GM23338 (cell line): Measurements from ENCODE around the gene SUGCT. TPM values are rescaled to one million over a fixed set of nuclear protein-coding genes. Genes with fewer than 3 reads are reported as not detected.

ENCODE experiments used
- ATAC-seq: fragments of 200-7000 bp; cut with Tn5 transposase; 3 replicates; pipeline ENCODE4 v1.9.1; 2020
- DNase-seq: peaks from one replicate; pipeline ENCODE4 v3.0.0-alpha.2; 2015; ENCODE audit warnings: low spot score
- H2AFZ ChIP-seq: fragments of 200-600 bp; sonication (generic); 2 replicates; pipeline ENCODE4 v1.8.0; 2016; ENCODE audit warnings: antibody characterized with exemption, mild to moderate bottlenecking, moderate library complexity
- H3F3A ChIP-seq: fragments of 200-600 bp; sonication (generic); replicated peaks from 2 replicates; pipeline ENCODE4 v1.8.0; 2017; ENCODE audit warnings: antibody characterized with exemption, mixed run types, low read depth
- H3K27ac ChIP-seq: fragments of 200-600 bp; sonication (generic); 2 replicates; pipeline ENCODE4 v1.6.1; 2016; ENCODE audit warnings: low read depth
- H3K27me3 ChIP-seq: fragments of 200-600 bp; sonication (generic); 2 replicates; pipeline ENCODE4 v1.8.0; 2016; ENCODE audit warnings: mild to moderate bottlenecking, mixed run types, moderate library complexity; ENCODE audit not compliant: insufficient read depth
- H3K36me3 ChIP-seq: fragments of 200-600 bp; sonication (generic); 2 replicates; pipeline ENCODE4 v1.8.0; 2016; ENCODE audit warnings: mild to moderate bottlenecking; ENCODE audit not compliant: insufficient read depth
- H3K4me1 ChIP-seq: fragments of 200-600 bp; sonication (generic); 2 replicates; pipeline ENCODE4 v1.8.0; 2016; ENCODE audit warnings: mild to moderate bottlenecking, moderate library complexity; ENCODE audit not compliant: insufficient read depth
- H3K4me2 ChIP-seq: fragments of 200-600 bp; sonication (generic); 2 replicates; pipeline ENCODE4 v1.7.1; 2017; ENCODE audit warnings: mixed run types
- H3K4me3 ChIP-seq: fragments of 200-600 bp; sonication (generic); 2 replicates; pipeline ENCODE4 v1.6.1; 2016; ENCODE audit warnings: mixed run types
- H3K79me2 ChIP-seq: fragments of 200-600 bp; sonication (generic); replicated peaks from 2 replicates; pipeline ENCODE4 v1.8.0; 2017; ENCODE audit warnings: mild to moderate bottlenecking; ENCODE audit not compliant: insufficient read depth
- H3K9me2 ChIP-seq: fragments of 200-600 bp; sonication (generic); 2 replicates; pipeline ENCODE4 v1.8.0; 2017; ENCODE audit not compliant: insufficient read depth
- H4K20me1 ChIP-seq: fragments of 200-600 bp; sonication (generic); replicated peaks from 2 replicates; pipeline ENCODE4 v1.8.0; 2017; ENCODE audit warnings: mild to moderate bottlenecking; ENCODE audit not compliant: insufficient read depth
- H3K27ac Mint-ChIP-seq: 2 replicates; pipeline ENCODE4 v1.8.0; 2020; ENCODE audit warnings: inconsistent platforms, mild to moderate bottlenecking, moderate library complexity, mixed read lengths
- H3K27me3 Mint-ChIP-seq: 3 replicates; pipeline ENCODE4 v1.8.0; 2022; ENCODE audit warnings: low read depth, mild to moderate bottlenecking, moderate library complexity, mixed read lengths, inconsistent platforms; ENCODE audit not compliant: insufficient read depth, poor library complexity
- H3K36me3 Mint-ChIP-seq: 3 replicates; pipeline ENCODE4 v1.8.0; 2021; ENCODE audit warnings: low read depth, mild to moderate bottlenecking, inconsistent platforms, moderate library complexity, mixed read lengths
- H3K4me1 Mint-ChIP-seq: 3 replicates; pipeline ENCODE4 v1.8.0; 2020; ENCODE audit warnings: mild to moderate bottlenecking, inconsistent platforms, mixed read lengths
- H3K4me3 Mint-ChIP-seq: 3 replicates; pipeline ENCODE4 v1.8.0; 2021; ENCODE audit warnings: moderate library complexity, mild to moderate bottlenecking, inconsistent platforms, mixed read lengths
- H3K9me3 Mint-ChIP-seq: 3 replicates; pipeline ENCODE4 v1.8.0; 2020; ENCODE audit warnings: moderate library complexity, mild to moderate bottlenecking, inconsistent platforms, mixed read lengths
- CREB1 ChIP-seq: fragments of 250-450 bp; sonication (Bioruptor Pico); IDR thresholded peaks from 2 replicates; pipeline ENCODE4 v1.5.0; 2020; ENCODE audit warnings: low read depth, mild to moderate bottlenecking, moderate library complexity
- EZH2 ChIP-seq: fragments of 200-600 bp; sonication (generic); IDR thresholded peaks from one replicate; pipeline ENCODE4 v1.8.0; 2017; ENCODE audit warnings: antibody characterized with exemption, mild to moderate bottlenecking, low read depth; ENCODE audit not compliant: unreplicated experiment
- EZH2phosphoT487 ChIP-seq: fragments of 200-600 bp; sonication (generic); IDR thresholded peaks from one replicate; pipeline ENCODE4 v1.8.1; 2018; ENCODE audit warnings: antibody characterized with exemption; ENCODE audit not compliant: unreplicated experiment
- JUNB ChIP-seq: IDR thresholded peaks from one replicate; pipeline ENCODE4 v1.6.1; 2016; ENCODE audit warnings: antibody characterized with exemption; ENCODE audit not compliant: unreplicated experiment
- POLR2AphosphoS5 ChIP-seq: IDR thresholded peaks from 2 replicates; pipeline ENCODE4 v1.6.1; 2016; ENCODE audit warnings: antibody characterized with exemption, low read depth
- polyA plus RNA-seq: library from polyadenylated mRNA; unstranded; fragments of >200 nt; fragmentation: Nextera tagmentation; extraction: Ambion mirVana; gene quantifications from 2 replicates; pipeline ENCODE4 v1.2.1, GENCODE V29; 2016
- total RNA-seq: library from RNA; depleted of rRNA; stranded (reverse); fragments of >200 nt; shearing (Covaris generic); gene quantifications from 2 replicates; pipeline ENCODE4 v1.2.3, GENCODE V29; 2014
- TF ChIP-seq, protein P1 (sequence below): IDR thresholded peaks from one replicate; pipeline ENCODE4 v1.6.1; 2018; ENCODE audit warnings: antibody characterized with exemption; ENCODE audit not compliant: unreplicated experiment
- TF ChIP-seq, protein P2 (sequence below): fragments of 250-450 bp; sonication (Bioruptor Pico); IDR thresholded peaks from 2 replicates; pipeline ENCODE4 v1.5.0; 2020; ENCODE audit warnings: mild to moderate bottlenecking, moderate library complexity
- TF ChIP-seq, protein P3 (sequence below), 2 experiments: fragments of 200-600 bp in 1 of 2; sonication (generic) in 1 of 2; conservative IDR thresholded peaks; 2 replicates each; pipeline versions ENCODE4 v1.5.1 to v1.6.1; 2016 to 2017; ENCODE audit warnings: antibody characterized with exemption in 2 of 2, low read depth in 2 of 2, mild to moderate bottlenecking in 2 of 2, moderate library complexity in 1 of 2

SUGCT gene
- total and polyA plus RNA-seq, 2 experiments from 2014 or later = 4.2 to 5.6 TPM

DNA sequence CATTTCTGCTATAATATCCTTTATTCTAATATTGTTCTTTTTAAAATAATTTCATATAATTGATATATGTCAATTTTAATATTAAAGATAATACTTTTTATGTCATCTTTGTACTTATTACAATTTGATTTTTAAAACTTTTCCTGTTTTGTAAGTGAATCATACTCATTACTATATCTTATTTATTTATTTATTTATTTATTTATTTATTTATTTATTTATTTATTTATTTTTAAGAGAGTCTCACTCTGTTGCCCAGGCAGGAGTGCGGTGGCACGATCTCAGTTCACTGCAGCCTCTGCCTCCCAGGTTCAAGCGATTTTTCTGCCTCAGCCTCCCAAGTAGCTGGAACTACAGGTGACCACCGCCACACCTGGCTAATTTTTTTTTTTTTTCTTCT lies 215.3 kb downstream of the SUGCT start (continued):
- TF ChIP-seq EZH2 = no peak

DNA sequence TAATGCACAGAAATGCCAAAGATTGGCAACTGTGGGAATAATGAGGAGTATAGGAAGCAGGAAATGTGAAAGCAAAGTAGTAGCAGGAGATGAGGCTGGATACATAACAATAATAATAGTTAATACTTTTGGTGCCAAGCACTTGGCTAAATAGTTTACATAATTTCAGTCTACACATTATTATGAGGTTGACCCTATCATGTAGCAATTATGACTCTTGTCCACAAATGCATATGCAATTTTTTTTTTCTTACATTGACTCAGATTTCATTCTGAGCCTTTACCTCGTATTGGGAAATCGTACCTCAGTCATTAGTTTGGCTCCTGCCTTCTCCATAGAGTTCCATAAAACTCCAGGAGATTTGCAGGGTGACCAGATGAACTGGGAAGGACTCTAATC lies 219.9 kb downstream of the SUGCT start:
- H3K36me3 ChIP-seq = no peaks in the 10 kb centered on the region
- no peak overlapping the region for H3K27ac ChIP-seq
- no peak for TF ChIP-seq EZH2phosphoT487
- no peak for TF ChIP-seq CREB1 (CRISPR knock-in tag)
- TF ChIP-seq EZH2 = no peak
- no peak for TF ChIP-seq JUNB
- TF ChIP-seq, protein P1, sequence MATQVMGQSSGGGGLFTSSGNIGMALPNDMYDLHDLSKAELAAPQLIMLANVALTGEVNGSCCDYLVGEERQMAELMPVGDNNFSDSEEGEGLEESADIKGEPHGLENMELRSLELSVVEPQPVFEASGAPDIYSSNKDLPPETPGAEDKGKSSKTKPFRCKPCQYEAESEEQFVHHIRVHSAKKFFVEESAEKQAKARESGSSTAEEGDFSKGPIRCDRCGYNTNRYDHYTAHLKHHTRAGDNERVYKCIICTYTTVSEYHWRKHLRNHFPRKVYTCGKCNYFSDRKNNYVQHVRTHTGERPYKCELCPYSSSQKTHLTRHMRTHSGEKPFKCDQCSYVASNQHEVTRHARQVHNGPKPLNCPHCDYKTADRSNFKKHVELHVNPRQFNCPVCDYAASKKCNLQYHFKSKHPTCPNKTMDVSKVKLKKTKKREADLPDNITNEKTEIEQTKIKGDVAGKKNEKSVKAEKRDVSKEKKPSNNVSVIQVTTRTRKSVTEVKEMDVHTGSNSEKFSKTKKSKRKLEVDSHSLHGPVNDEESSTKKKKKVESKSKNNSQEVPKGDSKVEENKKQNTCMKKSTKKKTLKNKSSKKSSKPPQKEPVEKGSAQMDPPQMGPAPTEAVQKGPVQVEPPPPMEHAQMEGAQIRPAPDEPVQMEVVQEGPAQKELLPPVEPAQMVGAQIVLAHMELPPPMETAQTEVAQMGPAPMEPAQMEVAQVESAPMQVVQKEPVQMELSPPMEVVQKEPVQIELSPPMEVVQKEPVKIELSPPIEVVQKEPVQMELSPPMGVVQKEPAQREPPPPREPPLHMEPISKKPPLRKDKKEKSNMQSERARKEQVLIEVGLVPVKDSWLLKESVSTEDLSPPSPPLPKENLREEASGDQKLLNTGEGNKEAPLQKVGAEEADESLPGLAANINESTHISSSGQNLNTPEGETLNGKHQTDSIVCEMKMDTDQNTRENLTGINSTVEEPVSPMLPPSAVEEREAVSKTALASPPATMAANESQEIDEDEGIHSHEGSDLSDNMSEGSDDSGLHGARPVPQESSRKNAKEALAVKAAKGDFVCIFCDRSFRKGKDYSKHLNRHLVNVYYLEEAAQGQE = no peak
- no peak overlapping the region for H3K4me3 Mint-ChIP-seq
- no peaks in the 10 kb centered on the region for H3K9me2 ChIP-seq
- no peaks in the 10 kb centered on the region for H3K9me3 Mint-ChIP-seq
- no peaks in the 10 kb centered on the region for H3K79me2 ChIP-seq
- H3K27ac Mint-ChIP-seq = no peak overlapping the region
- H3K36me3 Mint-ChIP-seq = no peaks in the 10 kb centered on the region
- H3K4me3 ChIP-seq = no peak overlapping the region
- no peaks in the 10 kb centered on the region for H3K27me3 ChIP-seq
- H2AFZ ChIP-seq = no peak overlapping the region
- DNase-seq (no peak), ATAC-seq (no peak)
- H3K4me1 ChIP-seq = no peaks in the 10 kb centered on the region
- peaks cover 2% of the 10 kb centered on the region for H3K27me3 Mint-ChIP-seq
- H4K20me1 ChIP-seq = no peaks in the 10 kb centered on the region
- H3K4me2 ChIP-seq = no peak overlapping the region
- H3F3A ChIP-seq = no peaks in the 10 kb centered on the region
- peaks cover 3% of the 10 kb centered on the region; the same call in 2 of the 3 replicates for H3K4me1 Mint-ChIP-seq

DNA sequence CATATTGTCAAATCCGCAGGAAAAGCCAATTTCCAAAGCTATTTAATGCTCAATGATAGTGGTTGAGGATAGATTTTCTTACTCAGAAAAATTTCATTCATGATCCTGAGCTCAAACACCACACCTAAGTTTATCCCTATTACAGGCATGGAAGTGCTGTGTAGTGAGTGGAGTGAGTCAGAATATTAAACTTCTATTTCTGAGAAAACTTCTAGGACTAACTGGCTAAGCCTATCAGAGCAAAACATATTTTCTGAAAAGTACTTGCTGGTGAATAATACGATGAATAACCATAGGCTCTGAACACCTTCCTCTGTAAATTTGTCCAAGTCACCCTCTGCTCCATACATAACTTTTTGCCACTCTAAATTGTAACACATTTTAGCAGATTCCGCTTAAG lies 221.5 kb downstream of the SUGCT start:
- ATAC-seq = no peak
- TF ChIP-seq EZH2 = no peak
- no peak for TF ChIP-seq JUNB
- no peak for TF ChIP-seq POLR2AphosphoS5
- TF ChIP-seq, protein P2, sequence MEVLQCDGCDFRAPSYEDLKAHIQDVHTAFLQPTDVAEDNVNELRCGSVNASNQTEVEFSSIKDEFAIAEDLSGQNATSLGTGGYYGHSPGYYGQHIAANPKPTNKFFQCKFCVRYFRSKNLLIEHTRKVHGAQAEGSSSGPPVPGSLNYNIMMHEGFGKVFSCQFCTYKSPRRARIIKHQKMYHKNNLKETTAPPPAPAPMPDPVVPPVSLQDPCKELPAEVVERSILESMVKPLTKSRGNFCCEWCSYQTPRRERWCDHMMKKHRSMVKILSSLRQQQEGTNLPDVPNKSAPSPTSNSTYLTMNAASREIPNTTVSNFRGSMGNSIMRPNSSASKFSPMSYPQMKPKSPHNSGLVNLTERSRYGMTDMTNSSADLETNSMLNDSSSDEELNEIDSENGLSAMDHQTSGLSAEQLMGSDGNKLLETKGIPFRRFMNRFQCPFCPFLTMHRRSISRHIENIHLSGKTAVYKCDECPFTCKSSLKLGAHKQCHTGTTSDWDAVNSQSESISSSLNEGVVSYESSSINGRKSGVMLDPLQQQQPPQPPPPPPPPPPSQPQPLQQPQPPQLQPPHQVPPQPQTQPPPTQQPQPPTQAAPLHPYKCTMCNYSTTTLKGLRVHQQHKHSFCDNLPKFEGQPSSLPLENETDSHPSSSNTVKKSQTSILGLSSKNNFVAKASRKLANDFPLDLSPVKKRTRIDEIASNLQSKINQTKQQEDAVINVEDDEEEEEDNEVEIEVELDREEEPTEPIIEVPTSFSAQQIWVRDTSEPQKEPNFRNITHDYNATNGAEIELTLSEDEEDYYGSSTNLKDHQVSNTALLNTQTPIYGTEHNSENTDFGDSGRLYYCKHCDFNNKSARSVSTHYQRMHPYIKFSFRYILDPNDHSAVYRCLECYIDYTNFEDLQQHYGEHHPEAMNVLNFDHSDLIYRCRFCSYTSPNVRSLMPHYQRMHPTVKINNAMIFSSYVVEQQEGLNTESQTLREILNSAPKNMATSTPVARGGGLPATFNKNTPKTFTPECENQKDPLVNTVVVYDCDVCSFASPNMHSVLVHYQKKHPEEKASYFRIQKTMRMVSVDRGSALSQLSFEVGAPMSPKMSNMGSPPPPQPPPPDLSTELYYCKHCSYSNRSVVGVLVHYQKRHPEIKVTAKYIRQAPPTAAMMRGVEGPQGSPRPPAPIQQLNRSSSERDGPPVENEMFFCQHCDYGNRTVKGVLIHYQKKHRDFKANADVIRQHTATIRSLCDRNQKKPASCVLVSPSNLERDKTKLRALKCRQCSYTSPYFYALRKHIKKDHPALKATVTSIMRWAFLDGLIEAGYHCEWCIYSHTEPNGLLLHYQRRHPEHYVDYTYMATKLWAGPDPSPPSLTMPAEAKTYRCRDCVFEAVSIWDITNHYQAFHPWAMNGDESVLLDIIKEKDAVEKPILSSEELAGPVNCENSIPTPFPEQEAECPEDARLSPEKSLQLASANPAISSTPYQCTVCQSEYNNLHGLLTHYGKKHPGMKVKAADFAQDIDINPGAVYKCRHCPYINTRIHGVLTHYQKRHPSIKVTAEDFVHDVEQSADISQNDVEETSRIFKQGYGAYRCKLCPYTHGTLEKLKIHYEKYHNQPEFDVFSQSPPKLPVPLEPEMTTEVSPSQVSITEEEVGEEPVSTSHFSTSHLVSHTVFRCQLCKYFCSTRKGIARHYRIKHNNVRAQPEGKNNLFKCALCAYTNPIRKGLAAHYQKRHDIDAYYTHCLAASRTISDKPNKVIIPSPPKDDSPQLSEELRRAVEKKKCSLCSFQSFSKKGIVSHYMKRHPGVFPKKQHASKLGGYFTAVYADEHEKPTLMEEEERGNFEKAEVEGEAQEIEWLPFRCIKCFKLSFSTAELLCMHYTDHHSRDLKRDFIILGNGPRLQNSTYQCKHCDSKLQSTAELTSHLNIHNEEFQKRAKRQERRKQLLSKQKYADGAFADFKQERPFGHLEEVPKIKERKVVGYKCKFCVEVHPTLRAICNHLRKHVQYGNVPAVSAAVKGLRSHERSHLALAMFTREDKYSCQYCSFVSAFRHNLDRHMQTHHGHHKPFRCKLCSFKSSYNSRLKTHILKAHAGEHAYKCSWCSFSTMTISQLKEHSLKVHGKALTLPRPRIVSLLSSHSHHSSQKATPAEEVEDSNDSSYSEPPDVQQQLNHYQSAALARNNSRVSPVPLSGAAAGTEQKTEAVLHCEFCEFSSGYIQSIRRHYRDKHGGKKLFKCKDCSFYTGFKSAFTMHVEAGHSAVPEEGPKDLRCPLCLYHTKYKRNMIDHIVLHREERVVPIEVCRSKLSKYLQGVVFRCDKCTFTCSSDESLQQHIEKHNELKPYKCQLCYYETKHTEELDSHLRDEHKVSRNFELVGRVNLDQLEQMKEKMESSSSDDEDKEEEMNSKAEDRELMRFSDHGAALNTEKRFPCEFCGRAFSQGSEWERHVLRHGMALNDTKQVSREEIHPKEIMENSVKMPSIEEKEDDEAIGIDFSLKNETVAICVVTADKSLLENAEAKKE (CRISPR knock-in tag) = no peak
- TF ChIP-seq, protein P3, sequence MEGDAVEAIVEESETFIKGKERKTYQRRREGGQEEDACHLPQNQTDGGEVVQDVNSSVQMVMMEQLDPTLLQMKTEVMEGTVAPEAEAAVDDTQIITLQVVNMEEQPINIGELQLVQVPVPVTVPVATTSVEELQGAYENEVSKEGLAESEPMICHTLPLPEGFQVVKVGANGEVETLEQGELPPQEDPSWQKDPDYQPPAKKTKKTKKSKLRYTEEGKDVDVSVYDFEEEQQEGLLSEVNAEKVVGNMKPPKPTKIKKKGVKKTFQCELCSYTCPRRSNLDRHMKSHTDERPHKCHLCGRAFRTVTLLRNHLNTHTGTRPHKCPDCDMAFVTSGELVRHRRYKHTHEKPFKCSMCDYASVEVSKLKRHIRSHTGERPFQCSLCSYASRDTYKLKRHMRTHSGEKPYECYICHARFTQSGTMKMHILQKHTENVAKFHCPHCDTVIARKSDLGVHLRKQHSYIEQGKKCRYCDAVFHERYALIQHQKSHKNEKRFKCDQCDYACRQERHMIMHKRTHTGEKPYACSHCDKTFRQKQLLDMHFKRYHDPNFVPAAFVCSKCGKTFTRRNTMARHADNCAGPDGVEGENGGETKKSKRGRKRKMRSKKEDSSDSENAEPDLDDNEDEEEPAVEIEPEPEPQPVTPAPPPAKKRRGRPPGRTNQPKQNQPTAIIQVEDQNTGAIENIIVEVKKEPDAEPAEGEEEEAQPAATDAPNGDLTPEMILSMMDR (conservative IDR thresholded peaks at IDR 0.05; ENCODE audit: low read depth in 2 of 2) = no peak

More for the DNA sequence above, 221.5 kb downstream of the SUGCT start:
- H3K27me3 ChIP-seq = no peaks in the 10 kb centered on the region
- H3K27me3 Mint-ChIP-seq = peaks cover 2% of the 10 kb centered on the region
- no peaks in the 10 kb centered on the region for H4K20me1 ChIP-seq
- H3K4me2 ChIP-seq = no peak overlapping the region
- peaks cover 3% of the 10 kb centered on the region; the same call in 2 of the 3 replicates for H3K4me1 Mint-ChIP-seq
- no peak overlapping the region for H3K27ac ChIP-seq
- H2AFZ ChIP-seq = no peak overlapping the region
- H3K79me2 ChIP-seq = no peaks in the 10 kb centered on the region
- no peaks in the 10 kb centered on the region for H3K4me1 ChIP-seq
- H3K27ac Mint-ChIP-seq = no peak overlapping the region
- H3K9me2 ChIP-seq = no peaks in the 10 kb centered on the region
- H3K4me3 ChIP-seq = no peak overlapping the region
- H3K36me3 ChIP-seq = no peaks in the 10 kb centered on the region
- no peaks in the 10 kb centered on the region; the same call in 2 of the 3 replicates for H3K9me3 Mint-ChIP-seq
- H3K36me3 Mint-ChIP-seq = no peaks in the 10 kb centered on the region
- no peak for DNase-seq
- no peaks in the 10 kb centered on the region for H3F3A ChIP-seq
- H3K4me3 Mint-ChIP-seq = no peak overlapping the region
